H4 (cell line): Measurements from ENCODE around the gene ANKRD65. TPM values are rescaled to one million over a fixed set of nuclear protein-coding genes. Genes with fewer than 3 reads are reported as not detected.
"Not testable (repeated sequence)": the region's sequence is repeated elsewhere in the genome, so short reads cannot be mapped to it uniquely, and the experiment has no call there.

Source experiments
- DNase-seq: peaks from one replicate; pipeline ENCODE4 v3.0.0-alpha.2; 2015; ENCODE audit warnings: low spot score
- total RNA-seq: library from RNA; depleted of rRNA; stranded (reverse); fragments of >200 nt; shearing (Covaris generic); gene quantifications from 2 replicates; pipeline ENCODE4 v1.2.3, GENCODE V29; 2014; rRNA removed

ANKRD65 gene
- total RNA-seq: not detected in 2 replicates

GRCh38 chr1:1421147-1421906, at the start of gene ANKRD65:
ANKRD65 (minus strand) TSS chr1:1421276; CDS start chr1:1421005, 271 bp downstream.
- DNase-seq: no peak

- not testable (repeated sequence) for DNase-seq
Measured at GRCh38 chr1:1468196-1468985, 47.3 kb upstream of the ANKRD65 start.

DNA sequence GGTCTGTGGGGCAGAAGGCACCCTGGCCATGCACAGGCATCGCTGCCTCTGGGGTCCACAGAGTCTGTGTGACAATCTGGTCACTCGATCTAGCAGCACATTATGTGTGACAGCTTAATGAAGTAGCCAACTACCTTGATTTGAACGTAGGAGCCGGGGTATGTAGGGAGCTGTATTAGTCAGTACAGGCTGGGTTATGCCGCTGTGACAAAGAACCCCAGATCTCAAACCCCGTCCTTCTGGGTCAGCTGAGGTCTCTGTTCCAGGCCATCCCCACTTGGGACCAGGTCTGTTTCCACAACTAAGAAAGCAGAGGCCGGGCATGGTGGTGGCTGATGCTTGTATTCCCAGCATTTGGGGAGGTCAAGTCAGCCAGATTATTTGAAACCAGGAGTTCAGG, 42.2 kb upstream of the ANKRD65 start:
- no peak for DNase-seq

GRCh38 chr1:1462318-1462966, 41.4 kb upstream of the ANKRD65 start:
- no peak for DNase-seq

- no peak for DNase-seq
Measured at GRCh38 chr1:1461721-1462317, 40.7 kb upstream of the ANKRD65 start.

- DNase-seq: no peak
Measured at GRCh38 chr1:1460540-1461130, 39.6 kb upstream of the ANKRD65 start.

DNA sequence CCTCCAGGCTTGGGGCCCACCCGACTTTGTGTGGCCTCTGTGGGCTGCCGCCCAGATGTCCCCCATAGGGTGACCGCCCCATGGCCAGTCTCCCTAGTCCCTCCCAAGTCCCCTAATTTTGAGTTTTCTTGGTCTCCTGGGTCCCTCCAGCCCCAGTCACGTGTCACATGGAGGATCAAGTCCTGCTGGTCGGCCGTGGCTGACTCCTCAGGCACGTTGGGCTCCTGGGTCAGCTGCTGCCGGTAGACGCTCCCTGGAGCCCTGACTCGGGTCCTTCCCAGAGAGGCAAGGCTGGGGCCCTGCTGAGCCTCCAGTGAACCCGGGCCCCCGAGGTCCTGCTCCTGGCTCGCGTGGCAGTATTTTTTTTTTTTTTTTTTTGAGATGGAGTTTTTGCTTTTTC, 38.6 kb upstream of the ANKRD65 start:
- DNase-seq: not testable (repeated sequence)

DNA sequence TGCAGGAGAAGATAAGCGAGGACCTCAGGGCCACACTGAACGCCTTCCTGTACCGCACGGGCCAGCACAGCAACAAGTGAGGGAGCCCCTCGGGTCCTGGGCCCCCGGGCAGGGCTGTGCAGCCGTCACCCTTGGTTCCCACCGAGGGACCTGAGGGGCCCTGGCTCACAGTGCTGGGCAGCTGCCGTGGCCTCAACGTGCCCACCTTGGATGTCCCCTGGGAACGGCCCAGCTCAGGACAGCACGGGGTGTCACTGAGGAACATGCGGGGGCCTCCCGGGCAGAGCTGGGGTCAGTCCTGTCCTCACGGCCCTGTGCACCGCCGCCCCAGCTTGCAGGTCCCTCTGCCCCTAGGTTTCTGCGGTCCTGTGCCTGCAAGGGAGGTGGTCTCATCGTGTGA, 38.1 kb upstream of the ANKRD65 start:
- DNase-seq: not testable (repeated sequence)

DNA sequence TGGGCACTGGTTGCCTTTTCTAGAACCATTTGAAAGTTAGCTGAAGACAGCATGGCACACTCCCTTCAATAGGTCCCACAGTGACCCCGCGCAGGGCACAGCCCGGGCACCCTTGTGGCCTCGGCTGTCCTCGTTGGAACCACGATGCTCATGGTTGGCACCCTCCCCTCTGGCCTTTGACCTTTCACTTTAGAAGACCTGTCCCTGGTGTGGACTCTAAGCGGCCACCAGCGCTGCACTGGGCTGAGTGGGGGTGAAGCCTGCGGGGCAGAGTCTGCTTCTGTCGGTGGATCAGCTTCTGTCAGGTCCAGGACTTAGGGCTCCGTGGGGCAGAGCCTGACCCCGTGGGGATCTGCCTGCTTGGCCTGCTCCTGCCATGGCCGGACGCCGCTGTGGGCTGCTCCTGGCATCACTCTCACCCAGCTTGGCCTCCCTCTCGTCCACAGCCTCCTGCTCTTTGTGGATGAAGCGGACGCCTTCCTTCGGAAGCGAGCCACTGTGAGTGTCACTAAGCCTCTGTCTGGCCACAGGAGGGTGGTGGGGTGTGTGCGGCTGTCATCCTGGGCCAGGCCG, 35.7 kb upstream of the ANKRD65 start:
- not testable (repeated sequence) for DNase-seq

DNA sequence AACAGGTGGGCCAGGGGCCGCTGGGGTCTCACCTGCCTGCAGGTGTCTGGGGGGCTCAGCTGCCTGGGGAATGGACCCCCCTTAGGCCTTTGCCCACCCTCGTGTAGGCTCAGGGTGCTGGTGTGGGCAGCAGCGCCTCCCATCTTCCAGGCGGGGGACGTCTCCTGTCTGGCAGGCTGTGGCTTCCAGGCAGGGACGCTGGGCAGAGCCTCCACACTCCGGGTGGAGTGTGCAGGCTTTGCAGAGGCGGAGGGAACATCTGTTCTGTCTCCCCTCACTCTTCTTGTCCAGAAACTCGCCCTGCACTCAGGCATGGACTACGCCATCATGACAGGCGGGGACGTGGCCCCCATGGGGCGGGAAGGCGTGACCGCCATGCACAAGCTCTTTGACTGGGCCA, 34.9 kb upstream of the ANKRD65 start:
- not testable (repeated sequence) for DNase-seq

GRCh38 chr1:1455366-1455884, 34.3 kb upstream of the ANKRD65 start:
- no peak for DNase-seq

- not testable (repeated sequence) for DNase-seq
Measured at GRCh38 chr1:1454286-1455056, 33.4 kb upstream of the ANKRD65 start.

DNA sequence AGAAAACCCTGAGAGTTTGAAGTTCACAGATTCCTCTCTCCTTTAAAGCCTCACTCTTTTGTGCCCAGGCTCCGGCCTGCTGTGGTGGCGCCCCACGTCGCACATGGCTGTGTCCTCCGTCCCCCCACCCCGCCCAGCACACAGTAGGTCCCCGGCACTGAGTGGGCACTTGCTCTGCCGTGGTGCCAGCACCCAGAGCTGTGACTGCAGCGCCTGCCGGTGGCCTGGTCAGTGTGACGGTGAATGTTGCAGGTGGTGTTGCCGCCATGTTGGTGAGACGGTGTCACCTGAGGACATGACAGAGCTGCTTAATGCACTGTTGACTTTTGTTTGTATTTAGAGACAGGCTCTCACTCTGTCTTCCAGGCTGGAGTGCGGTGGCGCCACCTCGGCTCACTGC, 31.8 kb upstream of the ANKRD65 start:
- no peak for DNase-seq

DNA sequence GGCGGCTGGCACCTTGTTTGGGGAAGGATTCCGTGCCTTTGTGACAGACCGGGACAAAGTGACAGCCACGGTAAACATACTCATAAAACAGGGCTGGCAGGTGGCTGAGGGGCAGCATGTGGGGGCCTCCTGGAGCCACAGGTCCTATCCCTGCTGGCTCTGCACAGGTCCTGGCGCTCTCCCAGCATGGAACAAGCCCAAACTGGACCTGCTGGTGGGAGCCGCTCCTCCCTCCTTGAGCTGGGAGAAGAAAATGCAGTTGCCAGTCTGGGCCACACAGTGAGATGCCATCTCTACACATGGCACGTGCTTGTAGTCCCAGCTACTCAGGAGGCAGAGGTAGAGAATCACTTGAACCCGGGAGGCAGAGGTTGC, 31.3 kb upstream of the ANKRD65 start:
- not testable (repeated sequence) for DNase-seq

DNA sequence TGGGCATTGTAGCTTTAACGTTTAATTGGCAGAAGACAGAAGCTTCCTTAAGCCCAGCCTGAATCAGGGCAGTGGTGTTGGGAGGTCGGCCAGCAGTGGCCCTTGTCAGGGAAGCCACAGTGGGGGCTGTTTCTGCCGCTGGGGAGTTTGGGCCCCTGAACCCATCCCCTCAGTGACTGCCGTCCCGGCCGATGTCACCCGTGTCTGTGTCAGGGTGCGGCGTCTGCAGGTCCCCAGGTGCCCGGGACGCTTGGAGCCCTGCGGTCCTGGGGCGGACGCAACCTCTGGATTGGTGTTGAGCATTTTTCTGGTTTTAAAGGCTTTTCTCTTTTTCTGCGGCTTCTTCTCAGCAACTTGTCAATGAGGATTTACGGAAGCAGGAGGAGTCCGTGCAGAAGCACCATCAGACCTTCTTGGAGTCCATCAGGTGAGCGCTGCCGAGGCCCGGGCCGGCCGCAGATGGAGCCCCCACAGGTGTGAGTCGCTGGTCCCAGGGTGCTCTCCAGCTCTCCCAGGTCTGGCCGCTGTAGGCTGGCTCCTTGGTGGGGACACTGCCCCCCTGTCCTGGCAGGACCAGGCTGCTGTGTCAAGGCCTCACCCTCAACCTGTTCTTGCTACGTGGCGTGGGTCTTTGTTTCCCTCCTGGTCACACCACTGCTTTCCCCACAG, 30.8 kb upstream of the ANKRD65 start:
- no peak for DNase-seq

DNA sequence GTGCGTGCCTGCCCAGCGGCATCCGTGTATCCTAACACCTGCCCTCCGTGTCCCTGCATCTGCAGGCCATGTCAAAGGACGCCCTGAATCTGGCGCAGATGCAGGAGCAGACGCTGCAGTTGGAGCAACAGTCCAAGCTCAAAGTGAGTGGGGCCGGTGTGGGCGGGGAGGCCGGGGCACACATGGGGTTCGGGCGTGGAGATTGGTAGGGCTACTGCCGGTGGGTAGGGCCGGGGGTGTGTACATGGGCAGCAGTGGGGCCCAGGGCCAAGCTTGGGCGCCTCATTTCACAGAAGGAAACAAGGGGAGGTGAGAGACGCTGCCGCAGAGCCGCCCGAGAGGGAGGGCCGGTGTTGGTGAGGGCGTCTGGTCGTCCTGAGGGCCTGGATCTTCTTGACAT, 29.5 kb upstream of the ANKRD65 start:
- DNase-seq: not testable (repeated sequence)

- DNase-seq: no peak
Measured at GRCh38 chr1:1449099-1449739, 28.1 kb upstream of the ANKRD65 start, which contains the start of gene ATAD3C. ATAD3C (plus strand) TSS chr1:1449689; CDS start chr1:1450684, 995 bp downstream.

DNA sequence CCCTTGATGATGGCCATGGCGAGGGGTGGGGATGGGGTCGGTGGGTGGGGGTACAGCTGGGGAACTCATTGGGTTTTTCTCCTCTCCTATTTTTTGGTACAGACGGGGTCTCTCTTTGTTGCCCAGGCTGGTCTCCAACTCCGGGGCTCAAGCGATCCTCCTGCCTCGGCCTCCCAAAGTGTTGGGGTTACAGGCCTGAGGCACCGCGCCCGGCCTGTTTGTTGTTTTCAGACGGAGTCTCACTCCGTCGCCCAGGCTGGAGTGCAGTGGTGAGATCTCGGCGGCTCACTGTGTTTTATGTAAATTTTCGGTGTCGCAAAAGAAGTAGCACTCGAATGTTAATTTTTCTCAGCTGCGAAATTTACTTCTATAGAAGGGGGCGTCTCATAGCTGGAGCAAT, 25.6 kb upstream of the ANKRD65 start:
- DNase-seq: not testable (repeated sequence)
